ENCODE results near the gene ZNF497. TPM values are rescaled to one million over a fixed set of nuclear protein-coding genes. Genes with fewer than 3 reads are reported as not detected.

Gene ZNF497
- total RNA-seq, 1 experiment from 2014 or later = 2.4 TPM

DNA sequence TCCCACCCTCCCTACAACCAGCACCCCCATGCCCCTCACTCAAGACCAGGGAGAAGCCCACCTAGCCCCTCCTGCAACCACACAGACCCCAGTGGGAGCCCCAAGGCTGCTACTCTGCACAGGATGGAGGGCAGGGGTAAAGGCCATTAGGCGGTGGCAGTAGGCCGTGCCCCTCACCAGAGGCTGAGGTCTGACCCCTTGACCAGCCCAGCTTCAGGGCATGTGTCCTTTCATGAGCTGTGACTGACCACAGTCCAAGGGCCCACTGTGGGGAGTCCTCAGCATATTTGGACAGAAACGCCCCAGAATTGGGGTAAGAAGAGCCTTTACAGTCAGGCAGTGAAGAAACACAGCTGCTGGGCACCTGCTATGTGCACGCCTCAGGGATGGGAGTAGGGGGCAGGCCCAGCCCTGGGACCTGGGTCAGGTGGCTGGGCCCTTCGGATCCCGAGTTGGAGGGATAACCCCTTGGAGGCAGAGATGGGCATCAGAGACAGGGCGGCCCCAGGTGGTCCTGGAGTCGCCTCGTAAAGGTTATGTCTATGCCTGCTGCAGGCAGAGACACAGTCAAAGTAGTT lies 22.9 kb upstream of the ZNF497 start:
- DNase-seq = no peak
- Histone ChIP-seq H3K79me2 (ENCODE audit: insufficient read depth, low read length) (peaks cover 10% of the 10 kb centered on the region; the same call in 1 of the 2 replicates), H3K79me1 (ENCODE audit: insufficient read depth, low read depth, low read length, poor library complexity, severe bottlenecking) (no peaks in the 10 kb centered on the region), H3K23me2 (ENCODE audit: insufficient read length, low read depth, low read length, poor library complexity, severe bottlenecking) (peaks cover 11% of the 10 kb centered on the region), H3K9me3 (ENCODE audit: control insufficient read depth, low read depth, low read length) (no peaks in the 10 kb centered on the region), H3K4me1 (ENCODE audit: insufficient read depth, low read length) (peaks cover 4% of the 10 kb centered on the region; the same call in 1 of the 2 replicates), H4K8ac (replicated peaks; ENCODE audit: insufficient read length, low read depth, low read length) (no peak overlapping the region), H4K91ac (ENCODE audit: insufficient read length, low read depth, low read length) (no peak overlapping the region), H3K23ac (ENCODE audit: insufficient read length, low read depth, low read length) (no peak overlapping the region), H3T11ph (ENCODE audit: low read length) (no peak overlapping the region), H4K5ac (ENCODE audit: insufficient read length, low read depth, low read length) (no peak overlapping the region), H3K27me3 (ENCODE audit: insufficient read depth, low read length) (no peaks in the 10 kb centered on the region), H3K9ac (ENCODE audit: extremely low read depth, insufficient read length, low read length) (peak overlapping the region; percentile 82), H2BK5ac (ENCODE audit: insufficient read length, low read length) (no peak overlapping the region), H3K4ac (ENCODE audit: low read depth, low read length) (no peak overlapping the region), H2AK5ac (ENCODE audit: insufficient read length, low read length) (no peak overlapping the region), H2BK20ac (ENCODE audit: low read depth, low read length, poor library complexity, severe bottlenecking) (no peak overlapping the region), H2BK120ac (ENCODE audit: low read depth, low read length, poor library complexity, severe bottlenecking) (no peak overlapping the region), H4K20me1 (ENCODE audit: control insufficient read depth, insufficient read depth, insufficient read length) (no peaks in the 10 kb centered on the region), H3K14ac (ENCODE audit: insufficient read depth, low read length) (no peak overlapping the region), H2AFZ (ENCODE audit: low read length) (no peak overlapping the region), H3K18ac (ENCODE audit: insufficient read length, low read depth, low read length) (peak overlapping the region; percentile 29), H2BK15ac (ENCODE audit: low read depth, low read length) (no peak overlapping the region; the same call in 1 of the 2 replicates), H2BK12ac (ENCODE audit: insufficient read length, low read depth, low read length) (no peak overlapping the region), H3K4me2 (ENCODE audit: insufficient read depth, insufficient read length, low read length) (peak overlapping the region; percentile 94), H3K56ac (ENCODE audit: insufficient read length, low read depth, low read length) (no peak overlapping the region), H3K27ac (ENCODE audit: insufficient read length, low read depth, low read length) (no peak overlapping the region)
- peaks cover 17 to 30% of the 10 kb centered on the region in 2 experiments for H3K4me1 Mint-ChIP-seq
- no CpG with 5 or more reads among the region's 9 CpGs for WGBS (ENCODE audit: extremely low coverage, insufficient read length, low lambda C conversion rate)
- TF ChIP-seq, protein P1, sequence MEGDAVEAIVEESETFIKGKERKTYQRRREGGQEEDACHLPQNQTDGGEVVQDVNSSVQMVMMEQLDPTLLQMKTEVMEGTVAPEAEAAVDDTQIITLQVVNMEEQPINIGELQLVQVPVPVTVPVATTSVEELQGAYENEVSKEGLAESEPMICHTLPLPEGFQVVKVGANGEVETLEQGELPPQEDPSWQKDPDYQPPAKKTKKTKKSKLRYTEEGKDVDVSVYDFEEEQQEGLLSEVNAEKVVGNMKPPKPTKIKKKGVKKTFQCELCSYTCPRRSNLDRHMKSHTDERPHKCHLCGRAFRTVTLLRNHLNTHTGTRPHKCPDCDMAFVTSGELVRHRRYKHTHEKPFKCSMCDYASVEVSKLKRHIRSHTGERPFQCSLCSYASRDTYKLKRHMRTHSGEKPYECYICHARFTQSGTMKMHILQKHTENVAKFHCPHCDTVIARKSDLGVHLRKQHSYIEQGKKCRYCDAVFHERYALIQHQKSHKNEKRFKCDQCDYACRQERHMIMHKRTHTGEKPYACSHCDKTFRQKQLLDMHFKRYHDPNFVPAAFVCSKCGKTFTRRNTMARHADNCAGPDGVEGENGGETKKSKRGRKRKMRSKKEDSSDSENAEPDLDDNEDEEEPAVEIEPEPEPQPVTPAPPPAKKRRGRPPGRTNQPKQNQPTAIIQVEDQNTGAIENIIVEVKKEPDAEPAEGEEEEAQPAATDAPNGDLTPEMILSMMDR (conservative IDR thresholded peaks at IDR 0.05) = no peak
- peaks cover 24 to 26% (median 24%) of the 10 kb centered on the region in 3 experiments for H3K36me3 Mint-ChIP-seq (ENCODE audit: insufficient read depth in 1 of 3, low read depth in 3 of 3)
- no peaks in the 10 kb centered on the region for H3K27me3 Mint-ChIP-seq (ENCODE audit: low read depth)
- peak overlapping the region; percentile 95 to 99 for H3K4me3 Mint-ChIP-seq
- H3K9me3 Mint-ChIP-seq = no peaks in the 10 kb centered on the region
- H3K27ac Mint-ChIP-seq = peak overlapping the region in 2 of 3 experiments; percentile 98 to 99; a peak in 4 of 7 replicates
